Gastrocnemius medialis (tissue), 4 donors: Measurements from ENCODE around the gene CEP83.

Experiments used
- CTCF ChIP-seq, 5 experiments: fragments of 450-650 bp in 3 of 5; fragments of 200-600 bp in 2 of 5; sonication (generic) in 2 of 5; IDR thresholded peaks in 4 of 5; conservative IDR thresholded peaks in 1 of 5; 1 replicate in 4 of 5; 2 replicates in 1 of 5; pipeline ENCODE4 v1.5.1; 2016 to 2019; ENCODE audit warnings: antibody characterized with exemption in 5 of 5, mild to moderate bottlenecking in 3 of 5, moderate library complexity in 3 of 5
- POLR2A ChIP-seq, 2 donors: fragments of 450-650 bp; IDR thresholded peaks; one replicate each; pipeline ENCODE4 v1.6.1; 2017; ENCODE audit warnings: antibody characterized with exemption in 2 of 2, mild to moderate bottlenecking in 2 of 2, moderate library complexity in 2 of 2

- no peak for TF ChIP-seq POLR2A (IDR thresholded peaks at IDR 0.05)
- TF ChIP-seq CTCF (IDR thresholded peaks at IDR 0.05 in 4 of 5, conservative IDR thresholded peaks at IDR 0.05 in 1 of 5): no peak
Observed at GRCh38 chr12:94280063-94280462, 179.6 kb downstream of the CEP83 start.
